Epithelial cell of proximal tubule (primary cell): ENCODE measurements around the gene CAPN14. TPM values are rescaled to one million over a fixed set of nuclear protein-coding genes. Genes with fewer than 3 reads are reported as not detected.

Experiments
- DNase-seq: peaks from one replicate; pipeline ENCODE4 v3.0.0-alpha.2; 2011; ENCODE audit warnings: low read depth
- H3K4me3 ChIP-seq: 2 replicates; pipeline ENCODE4 v1.5.1; 2011; ENCODE audit warnings: low read depth, mild to moderate bottlenecking, low read length
- CTCF ChIP-seq: conservative IDR thresholded peaks from 2 replicates; pipeline ENCODE4 v1.5.1; 2012; ENCODE audit warnings: low read depth, mild to moderate bottlenecking, low read length
- total RNA-seq: library from RNA; depleted of rRNA; stranded (reverse); fragments of >200 nt; gene quantifications from 2 replicates; pipeline ENCODE4 v1.2.3, GENCODE V29; 2015

CAPN14 gene
- total RNA-seq, 1 donor from 2014 or later: 0.46 TPM

GRCh38 chr2:31232586-31232985, 15.3 kb upstream of the CAPN14 start:
- no peak for TF ChIP-seq CTCF
- H3K4me3 ChIP-seq: no peak overlapping the region
- DNase-seq: no peak

GRCh38 chr2:31231571-31232302, 14.4 kb upstream of the CAPN14 start:
- TF ChIP-seq CTCF: no peak
- no peak overlapping the region for H3K4me3 ChIP-seq
- no peak for DNase-seq

- TF ChIP-seq CTCF: no peak
- H3K4me3 ChIP-seq: no peak overlapping the region
These were observed 13.4 kb upstream of the CAPN14 start for GRCh38 chr2:31230751-31231150.

GRCh38 chr2:31228717-31229116, 11.4 kb upstream of the CAPN14 start:
- TF ChIP-seq CTCF: no peak
- DNase-seq: no peak
- no peak overlapping the region for H3K4me3 ChIP-seq

More at GRCh38 chr2:31230751-31231150, 13.4 kb upstream of the CAPN14 start:
- DNase-seq: no peak

GRCh38 chr2:31227711-31228125, 10.4 kb upstream of the CAPN14 start:
- H3K4me3 ChIP-seq: no peak overlapping the region

GRCh38 chr2:31227110-31227509, 9.8 kb upstream of the CAPN14 start:
- TF ChIP-seq CTCF: no peak
- no peak overlapping the region for H3K4me3 ChIP-seq
- DNase-seq: no peak

More at GRCh38 chr2:31227711-31228125, 10.4 kb upstream of the CAPN14 start:
- no peak for TF ChIP-seq CTCF
- DNase-seq: no peak

- H3K4me3 ChIP-seq: no peak overlapping the region
- DNase-seq: no peak
- TF ChIP-seq CTCF: no peak
These were observed 9.0 kb upstream of the CAPN14 start for GRCh38 chr2:31226266-31226665.
